ENCODE measurements around the gene COL6A5.
"Not testable (repeated sequence)": the region's sequence is repeated elsewhere in the genome, so short reads cannot be mapped to it uniquely, and the experiment has no call there.

Gene COL6A5

DNA sequence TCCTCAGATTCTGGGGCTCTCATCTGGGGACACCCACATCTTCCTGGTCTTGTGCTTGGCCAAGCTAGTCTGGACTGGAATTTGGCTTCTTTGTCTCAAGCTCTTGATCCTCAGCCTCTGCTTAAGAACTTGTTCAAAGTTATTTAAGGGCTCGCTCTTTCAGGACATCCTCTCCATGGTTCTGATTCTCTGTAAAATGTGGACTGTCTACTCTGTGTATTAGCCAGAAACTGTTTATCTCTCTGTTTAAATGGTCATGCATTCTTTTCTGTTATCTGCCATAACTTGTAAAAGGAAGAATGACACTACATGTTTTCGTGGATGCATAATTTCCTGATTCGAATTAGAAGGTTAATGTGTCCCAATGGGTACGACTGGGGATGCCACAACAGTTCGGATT lies 79.4 kb downstream of the COL6A5 start:
- no peak for TF ChIP-seq CTCF (IDR thresholded peaks at IDR 0.05; ENCODE audit: insufficient read depth, missing control alignments)
- FAIRE-seq (no peak), DNase-seq (ENCODE audit: insufficient read length, low spot score) (no peak)

DNA sequence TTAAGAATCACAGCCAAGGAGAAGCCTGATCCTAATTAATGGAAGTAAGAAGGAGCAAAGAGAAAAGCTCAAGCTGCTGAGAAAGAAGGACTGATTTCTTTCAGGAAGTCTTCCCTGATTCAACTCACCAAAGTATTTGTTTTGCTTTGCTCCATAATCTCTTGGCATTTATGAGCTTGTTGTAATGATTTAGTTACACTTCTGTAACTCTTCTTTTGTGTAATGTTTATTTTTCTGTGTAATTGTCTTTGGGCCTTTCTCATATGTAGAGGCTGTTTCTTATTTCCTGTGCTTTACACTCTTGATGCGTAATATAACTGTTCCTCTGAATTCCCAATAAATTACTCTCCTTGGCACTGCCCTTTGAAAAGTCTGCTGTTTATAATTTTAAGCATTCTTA lies 80.0 kb downstream of the COL6A5 start:
- DNase-seq (ENCODE audit: insufficient read length, low spot score): no peak
- no peak for FAIRE-seq
- TF ChIP-seq CTCF (IDR thresholded peaks at IDR 0.05; ENCODE audit: insufficient read depth, missing control alignments): no peak

DNA sequence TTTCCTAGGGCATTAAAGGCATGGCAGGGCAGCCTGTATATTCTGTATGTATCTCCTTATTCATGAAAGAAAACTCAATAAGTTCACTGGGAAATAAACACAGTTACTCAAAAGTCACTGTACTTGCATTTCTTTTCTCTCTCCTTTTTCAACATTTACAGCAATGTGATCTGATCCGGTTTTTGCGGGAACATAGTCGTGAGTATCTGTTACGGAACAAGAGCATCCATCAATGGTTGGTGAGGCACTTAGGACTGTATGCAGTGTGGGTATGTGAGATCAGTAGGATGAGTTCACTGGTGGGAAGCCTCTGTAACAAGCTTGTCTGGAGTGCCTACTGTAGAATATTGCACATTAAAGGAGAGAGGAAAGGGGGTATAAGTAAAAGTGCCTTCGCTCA lies 80.7 kb downstream of the COL6A5 start:
- FAIRE-seq (no peak), DNase-seq (ENCODE audit: insufficient read length, low spot score) (no peak)
- no peak for TF ChIP-seq CTCF (IDR thresholded peaks at IDR 0.05; ENCODE audit: insufficient read depth, missing control alignments)

GRCh38 chr3:130428871-130429712 lies 83.6 kb downstream of the COL6A5 start:
- FAIRE-seq: no peak

GRCh38 chr3:130429713-130430023 lies 84.2 kb downstream of the COL6A5 start:
- DNase-seq (ENCODE audit: insufficient read length, low spot score) (no peak), FAIRE-seq (no peak)
- no peak for TF ChIP-seq CTCF (IDR thresholded peaks at IDR 0.05; ENCODE audit: insufficient read depth, missing control alignments)

More at GRCh38 chr3:130428871-130429712, 83.6 kb downstream of the COL6A5 start:
- no peak for DNase-seq (ENCODE audit: insufficient read length, low spot score)
- no peak for TF ChIP-seq CTCF (IDR thresholded peaks at IDR 0.05; ENCODE audit: insufficient read depth, missing control alignments)

DNA sequence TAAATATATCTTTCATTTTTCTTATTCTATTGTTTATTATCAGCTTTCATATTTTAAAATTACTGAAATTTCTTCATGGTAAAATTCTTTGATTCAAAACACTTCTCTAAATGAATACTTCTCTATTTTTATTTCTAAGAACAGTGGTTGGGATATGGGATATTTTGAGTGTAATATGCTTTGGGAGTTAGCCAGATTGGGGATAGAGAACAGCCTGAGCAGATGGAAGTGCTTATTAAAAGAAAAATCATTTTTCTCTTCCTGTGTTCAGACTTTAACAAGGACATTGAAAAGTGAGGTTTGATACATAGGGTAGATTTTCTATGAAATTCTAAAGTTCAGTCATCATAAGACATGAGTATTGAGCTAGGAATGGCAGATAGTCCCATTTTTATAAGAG lies 84.8 kb downstream of the COL6A5 start:
- FAIRE-seq: no peak
- no peak for TF ChIP-seq CTCF (IDR thresholded peaks at IDR 0.05; ENCODE audit: insufficient read depth, missing control alignments)
- no peak for DNase-seq (ENCODE audit: insufficient read length, low spot score)

GRCh38 chr3:130432086-130432485 lies 86.6 kb downstream of the COL6A5 start:
- not testable (repeated sequence) for FAIRE-seq; DNase-seq (ENCODE audit: insufficient read length, low spot score)

All from D721Med (cell line).